Stimulated activated CD4-positive, alpha-beta T cell treated with anti-CD3 and anti-CD28 coated beads, Interleukin-4, amount 100 ng/mL, for 1 hour (primary cell): ENCODE results near the gene GOPC.
"Not testable (repeated sequence)": the region's sequence is repeated elsewhere in the genome, so short reads cannot be mapped to it uniquely, and the experiment has no call there.

Source experiments
- DNase-seq: peaks from one replicate; pipeline ENCODE4 v3.0.0-alpha.2; 2020

Gene GOPC

DNA sequence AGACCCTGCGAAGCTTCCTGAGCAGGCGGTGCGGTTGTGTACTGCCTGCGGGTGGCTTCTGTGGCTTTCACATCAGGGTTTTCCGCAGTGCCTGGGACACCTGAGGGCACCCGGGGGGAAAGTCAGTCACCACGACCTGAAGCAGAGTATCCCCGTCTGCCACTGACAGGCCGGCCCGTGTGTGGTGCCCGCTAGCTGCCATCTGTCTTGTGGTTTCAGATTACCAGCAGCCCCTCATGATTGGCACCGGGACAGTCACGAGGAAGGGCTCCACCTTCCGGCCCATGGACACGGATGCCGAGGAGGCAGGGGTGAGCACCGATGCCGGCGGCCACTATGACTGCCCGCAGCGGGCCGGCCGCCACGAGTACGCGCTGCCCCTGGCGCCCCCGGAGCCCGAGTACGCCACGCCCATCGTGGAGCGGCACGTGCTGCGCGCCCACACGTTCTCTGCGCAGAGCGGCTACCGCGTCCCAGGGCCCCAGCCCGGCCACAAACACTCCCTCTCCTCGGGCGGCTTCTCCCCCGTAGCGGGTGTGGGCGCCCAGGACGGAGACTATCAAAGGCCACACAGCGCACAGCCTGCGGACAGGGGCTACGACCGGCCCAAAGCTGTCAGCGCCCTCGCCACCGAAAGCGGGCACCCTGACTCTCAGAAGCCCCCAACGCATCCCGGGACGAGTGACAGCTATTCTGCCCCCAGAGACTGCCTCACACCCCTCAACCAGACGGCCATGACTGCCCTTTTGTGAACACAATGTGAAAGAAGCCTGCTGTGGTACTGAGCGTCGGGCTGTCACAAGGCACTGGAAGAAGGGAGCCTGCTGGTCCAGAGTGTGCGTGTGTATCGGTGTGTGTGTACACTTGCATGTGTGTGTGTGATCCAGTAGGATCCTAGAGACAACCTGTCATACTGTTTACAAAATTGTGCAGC is 54.4 kb downstream of the GOPC start:
- DNase-seq, result peak; percentile 41

DNA sequence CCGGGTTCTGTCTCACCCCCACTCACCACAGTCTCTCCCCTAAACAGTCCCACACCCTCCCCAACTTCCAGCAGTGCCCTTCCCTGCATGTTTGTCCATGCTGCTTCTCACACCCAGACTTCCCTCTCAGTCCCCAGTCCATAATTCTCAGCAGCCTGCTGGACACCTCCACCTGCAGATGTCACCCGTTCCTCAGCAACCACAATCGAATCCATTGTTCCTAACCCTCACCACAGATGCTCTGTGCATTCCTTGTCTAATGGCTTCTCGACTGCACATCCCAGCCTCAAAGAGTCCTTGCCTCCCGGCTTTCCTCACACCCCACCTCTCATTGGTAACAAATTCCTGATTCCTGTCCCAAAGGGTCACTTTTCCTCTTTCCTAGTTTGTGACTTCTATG is 55.6 kb downstream of the GOPC start:
- DNase-seq, result no peak

DNA sequence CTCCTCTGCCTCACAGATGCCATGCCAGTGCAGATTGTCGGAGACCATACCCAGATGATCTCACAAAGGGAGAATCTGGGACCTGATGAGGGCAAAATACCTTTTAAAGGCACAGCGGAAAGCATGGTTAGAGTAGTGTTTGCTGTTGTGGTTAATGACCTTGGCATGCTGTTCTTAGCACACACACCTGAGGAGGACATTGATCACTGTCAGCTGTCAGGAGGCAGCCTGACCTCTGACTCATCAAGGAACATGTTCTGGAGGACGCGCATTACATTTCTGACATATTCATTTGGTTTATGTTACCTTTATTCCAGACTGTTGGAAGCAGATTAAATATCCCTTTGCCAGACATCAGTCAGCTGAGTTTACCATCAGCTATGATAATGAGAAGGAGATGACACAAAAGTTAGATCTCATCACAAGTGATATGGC is 57.1 kb downstream of the GOPC start:
- no peak for DNase-seq

DNA sequence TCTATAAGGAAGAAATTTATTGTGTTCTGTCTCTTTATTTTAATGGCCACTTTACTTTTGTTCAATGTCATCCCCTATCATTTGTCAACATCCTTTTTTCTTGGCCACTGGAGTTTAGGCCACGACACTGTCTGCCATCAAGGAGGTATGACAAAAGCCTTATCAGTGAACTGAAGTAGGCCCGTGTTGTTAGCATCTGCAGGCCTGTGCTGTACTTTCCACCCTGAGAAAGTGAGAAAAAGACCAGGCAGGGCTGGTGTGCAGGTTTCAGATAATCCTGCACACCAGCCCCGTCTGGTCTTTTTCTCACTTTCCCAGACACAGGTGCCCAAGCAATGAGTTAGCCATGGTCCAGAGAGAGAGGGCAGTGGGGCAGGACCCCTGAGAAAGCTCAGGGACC is 57.6 kb downstream of the GOPC start:
- DNase-seq, result no peak

DNA sequence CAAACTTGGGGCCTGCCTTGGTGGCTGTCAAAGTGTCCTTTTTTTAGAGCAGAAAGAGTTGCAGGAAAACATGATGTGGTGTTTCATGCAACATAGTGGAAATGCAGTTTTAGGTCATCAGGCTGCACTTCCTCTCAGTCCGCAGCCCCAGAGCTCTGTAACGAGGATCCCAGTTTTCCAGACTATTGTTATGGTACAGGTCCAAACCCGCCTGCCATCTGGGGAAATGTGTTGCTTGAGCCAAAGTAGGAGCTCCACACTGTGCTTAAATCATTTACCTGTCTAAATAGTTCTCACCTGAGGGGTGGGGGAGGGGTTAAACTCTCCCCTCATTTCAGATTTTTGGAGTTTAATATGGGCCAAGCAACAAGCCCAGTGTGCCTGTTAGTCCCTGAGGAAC is 59.8 kb downstream of the GOPC start:
- DNase-seq, result no peak

DNA sequence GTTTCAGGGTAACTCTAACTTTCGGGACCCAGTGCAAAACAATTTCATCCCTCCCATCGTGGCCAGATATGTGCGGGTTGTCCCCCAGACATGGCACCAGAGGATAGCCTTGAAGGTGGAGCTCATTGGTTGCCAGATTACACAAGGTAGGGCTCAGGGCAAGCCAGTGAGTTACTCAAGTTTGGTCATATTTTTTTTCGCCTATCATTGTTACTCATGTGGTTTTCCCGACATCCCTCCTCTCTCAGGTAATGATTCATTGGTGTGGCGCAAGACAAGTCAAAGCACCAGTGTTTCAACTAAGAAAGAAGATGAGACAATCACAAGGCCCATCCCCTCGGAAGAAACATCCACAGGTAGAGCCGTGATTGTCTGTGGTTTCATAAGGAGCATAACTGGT is 61.6 kb downstream of the GOPC start:
- no peak for DNase-seq

DNA sequence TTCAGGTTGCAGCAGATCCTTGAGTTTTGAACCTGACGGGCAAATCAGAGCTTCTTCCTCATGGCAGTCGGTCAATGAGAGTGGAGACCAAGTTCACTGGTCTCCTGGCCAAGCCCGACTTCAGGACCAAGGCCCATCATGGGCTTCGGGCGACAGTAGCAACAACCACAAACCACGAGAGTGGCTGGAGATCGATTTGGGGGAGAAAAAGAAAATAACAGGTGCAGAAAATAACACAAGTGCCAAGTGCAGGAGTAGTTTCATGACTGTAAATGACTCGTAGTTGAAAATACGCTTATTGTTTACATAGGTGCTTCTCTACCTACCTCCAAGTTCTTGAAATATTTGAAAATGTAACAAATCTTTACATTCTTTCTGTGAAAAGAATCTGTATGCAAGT is 63.7 kb downstream of the GOPC start:
- no peak for DNase-seq

DNA sequence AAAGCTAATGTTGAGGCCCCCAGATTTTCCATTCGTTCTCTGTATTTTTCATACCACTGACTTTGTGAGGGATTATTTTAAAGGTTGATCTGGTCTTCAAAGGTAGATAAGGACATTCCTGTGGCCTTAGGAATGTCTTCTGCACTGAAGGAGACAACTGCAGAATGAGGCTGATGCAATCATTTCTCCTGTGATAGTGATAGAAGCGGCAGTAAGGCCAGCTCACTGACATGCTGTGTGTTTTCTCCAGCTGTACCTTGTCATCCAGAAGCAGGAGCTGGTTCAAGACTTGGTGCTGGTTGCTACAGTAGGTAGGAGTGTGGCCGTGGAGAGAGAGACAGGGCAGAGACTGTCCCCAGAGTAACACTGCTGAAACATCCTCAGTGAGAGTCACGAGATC is 66.0 kb downstream of the GOPC start:
- DNase-seq, result no peak

DNA sequence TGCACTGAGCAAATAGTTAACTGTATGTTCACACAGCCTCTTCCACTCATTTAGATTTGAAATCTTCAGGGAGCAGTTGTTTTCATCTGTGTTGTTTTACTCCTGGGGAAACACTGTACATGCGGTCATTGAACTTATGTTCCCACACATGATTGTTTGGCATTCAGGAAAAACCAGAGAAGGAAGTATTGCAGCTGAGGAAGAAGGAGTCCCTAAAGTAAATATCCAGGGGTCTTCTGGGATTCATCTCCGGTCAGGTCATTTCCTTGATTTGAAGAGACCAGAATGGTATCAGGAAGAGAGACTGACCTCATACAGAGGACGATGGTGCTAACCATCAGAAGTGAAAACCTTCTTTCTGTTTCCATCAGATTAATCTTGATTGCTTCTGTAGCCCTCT is 67.3 kb downstream of the GOPC start:
- no peak for DNase-seq

DNA sequence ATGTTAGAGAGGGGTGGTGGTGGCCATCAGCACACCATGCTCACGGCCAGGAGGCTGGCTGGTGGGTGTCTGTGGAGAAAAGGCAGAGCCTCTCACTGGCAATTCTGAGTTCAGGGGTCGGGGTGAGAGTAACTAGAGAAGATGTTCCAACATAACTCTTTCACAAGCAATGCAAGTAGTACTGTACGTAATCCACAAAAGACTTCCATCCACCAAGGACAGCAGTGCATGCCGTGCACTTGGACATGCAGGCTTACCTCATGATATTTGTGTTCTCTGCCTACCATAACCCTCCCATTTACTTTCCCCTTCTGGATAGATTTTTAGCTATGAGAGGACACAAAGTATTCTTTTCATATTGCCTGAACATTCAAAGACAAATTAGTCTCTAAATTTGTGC is 68.5 kb downstream of the GOPC start:
- no peak for DNase-seq

DNA sequence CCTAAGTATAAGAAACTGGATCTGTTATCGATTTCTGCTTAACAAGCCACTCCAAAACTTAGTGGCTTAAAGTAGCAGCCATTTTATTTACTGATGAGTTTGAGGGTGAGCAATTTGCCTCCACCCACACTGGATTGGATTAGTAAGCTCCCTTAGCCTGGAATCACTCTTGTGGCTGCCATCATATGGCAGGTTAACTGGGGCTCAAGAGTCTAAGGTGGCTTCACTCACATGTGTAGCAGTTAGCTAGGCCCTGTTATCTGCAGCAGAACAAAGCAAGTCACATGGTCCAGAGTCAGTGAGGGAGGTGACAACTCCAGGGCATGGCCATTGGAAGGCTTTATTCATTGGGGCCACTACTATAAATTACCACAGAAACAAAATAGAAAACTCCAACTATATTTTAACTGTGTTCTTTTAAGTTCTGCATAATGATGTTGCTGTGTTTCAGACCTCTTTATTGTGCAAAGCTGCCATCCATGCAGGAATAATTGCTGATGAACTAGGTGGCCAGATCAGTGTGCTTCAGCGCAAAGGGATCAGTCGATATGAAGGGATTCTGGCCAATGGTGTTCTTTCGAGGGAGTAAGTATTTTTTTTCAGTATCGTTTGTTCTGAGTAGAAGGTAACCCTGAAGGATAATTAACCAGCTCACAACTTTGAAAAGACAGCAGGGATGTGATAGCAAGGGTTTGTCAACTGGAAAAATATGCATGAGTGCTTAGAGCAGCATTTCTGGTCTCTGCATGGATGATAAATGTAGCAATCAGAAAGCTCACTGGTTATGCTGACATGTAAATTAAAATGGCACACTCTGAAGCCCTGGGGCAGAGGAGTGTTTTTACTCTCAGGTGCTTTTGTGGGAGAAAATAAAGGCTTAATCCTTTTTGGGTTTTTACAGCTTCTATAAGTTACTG is 70.2 kb downstream of the GOPC start:
- DNase-seq, result no peak

DNA sequence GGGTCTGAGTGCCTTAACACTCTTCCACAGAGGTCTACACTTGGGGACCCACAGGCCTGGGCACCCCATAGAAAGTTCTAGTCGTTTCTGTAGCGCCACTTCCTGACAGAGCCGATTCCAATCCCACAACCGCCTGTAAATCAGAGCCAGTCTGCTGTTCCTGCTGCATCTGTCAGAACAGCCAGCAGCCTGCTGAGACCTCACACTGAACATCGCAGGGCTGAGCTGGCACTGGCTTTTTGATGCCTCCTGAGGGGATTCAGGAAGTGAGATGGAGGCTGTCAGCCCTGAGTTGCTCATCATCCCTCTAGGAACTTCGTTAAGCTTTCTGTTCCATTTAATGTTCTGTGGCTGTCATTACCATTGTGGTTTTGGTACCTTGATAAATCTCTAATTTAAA is 71.0 kb downstream of the GOPC start:
- no peak for DNase-seq

DNA sequence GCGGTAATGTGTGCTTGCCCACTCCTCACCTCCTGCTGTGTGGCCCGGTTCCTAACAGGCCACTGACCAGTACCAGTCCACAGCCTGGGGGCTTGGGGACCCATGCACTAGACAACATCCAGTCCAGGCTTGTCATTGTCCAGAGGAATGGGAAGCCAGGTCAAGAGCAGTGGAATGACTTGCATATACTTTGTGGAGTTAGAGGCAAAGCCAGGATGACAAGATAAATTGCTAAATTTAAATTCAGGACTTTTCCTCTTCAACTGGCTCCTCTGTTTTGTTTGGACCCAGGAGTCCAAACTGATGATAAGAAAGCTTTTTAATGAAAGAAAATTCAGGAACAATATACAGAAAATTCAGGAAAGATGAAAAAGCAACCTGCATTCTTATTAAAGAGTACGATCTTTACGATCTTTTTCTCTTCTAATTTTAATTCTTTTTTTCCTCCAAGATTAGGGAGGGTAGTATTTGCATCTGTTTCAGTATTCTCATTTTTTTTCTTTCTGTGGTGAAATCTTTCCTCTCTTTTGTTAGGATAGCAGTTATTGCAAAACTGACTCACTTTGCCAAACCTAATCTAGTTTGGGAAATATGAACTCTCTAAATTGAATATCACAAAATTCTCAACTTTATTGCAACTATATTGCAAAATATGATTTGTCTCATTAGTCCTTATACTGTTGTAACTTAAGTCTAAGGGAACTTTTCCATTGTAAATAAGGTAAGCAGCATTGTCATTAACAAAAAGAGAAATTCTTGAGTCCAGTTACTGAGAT is 71.7 kb downstream of the GOPC start:
- no peak for DNase-seq

DNA sequence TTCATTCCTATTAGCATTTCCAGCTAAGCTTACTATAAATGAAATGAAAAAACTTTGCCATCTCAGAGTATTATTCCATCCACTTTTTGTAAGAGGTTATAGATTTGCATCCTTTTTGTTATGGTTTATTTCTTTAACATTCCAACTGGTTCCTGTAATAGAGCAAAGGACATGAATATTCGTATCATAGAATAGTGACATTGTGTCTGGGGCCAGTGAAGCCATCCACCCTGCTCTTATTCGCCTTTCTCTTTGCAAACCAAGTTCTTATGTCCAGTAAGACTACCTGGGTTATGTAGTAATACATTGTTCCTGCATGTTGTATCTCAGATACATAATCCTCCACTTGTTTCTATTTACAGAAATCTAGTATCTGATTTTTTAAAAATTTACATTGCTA is 76.7 kb downstream of the GOPC start:
- no peak for DNase-seq

DNA sequence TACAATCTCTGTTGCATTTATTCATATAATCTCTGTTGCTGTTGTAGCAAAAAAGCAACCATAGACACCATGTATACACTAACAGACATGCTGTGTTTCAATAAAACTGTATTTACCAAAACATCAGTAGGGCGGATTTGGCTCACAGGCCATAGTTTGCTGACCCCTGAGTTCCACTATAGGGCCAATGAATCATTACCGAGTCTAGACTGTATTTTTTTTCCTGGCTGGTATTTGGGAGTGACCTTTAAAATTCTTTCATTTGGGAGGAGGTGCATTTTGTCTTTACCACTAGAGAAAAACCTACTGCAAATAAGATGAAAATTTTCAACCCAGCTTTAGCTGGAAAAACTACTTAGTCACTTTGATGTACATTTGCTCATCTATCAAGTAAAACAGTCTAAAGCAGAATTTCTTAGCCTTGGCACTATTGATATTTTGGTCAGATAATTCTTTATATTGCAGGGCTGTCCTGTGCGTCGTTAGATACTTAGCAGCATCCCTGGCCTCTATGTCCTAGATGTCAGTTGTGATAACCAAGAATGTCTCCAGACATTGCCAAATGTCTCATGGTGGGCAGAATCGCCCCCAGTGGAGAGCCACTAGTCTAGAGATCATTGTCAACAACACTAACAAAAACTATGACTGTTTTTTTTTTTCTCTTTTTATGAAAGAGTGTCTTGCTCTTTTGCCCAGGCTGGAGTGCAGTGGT is 80.4 kb downstream of the GOPC start:
- DNase-seq, result no peak

DNA sequence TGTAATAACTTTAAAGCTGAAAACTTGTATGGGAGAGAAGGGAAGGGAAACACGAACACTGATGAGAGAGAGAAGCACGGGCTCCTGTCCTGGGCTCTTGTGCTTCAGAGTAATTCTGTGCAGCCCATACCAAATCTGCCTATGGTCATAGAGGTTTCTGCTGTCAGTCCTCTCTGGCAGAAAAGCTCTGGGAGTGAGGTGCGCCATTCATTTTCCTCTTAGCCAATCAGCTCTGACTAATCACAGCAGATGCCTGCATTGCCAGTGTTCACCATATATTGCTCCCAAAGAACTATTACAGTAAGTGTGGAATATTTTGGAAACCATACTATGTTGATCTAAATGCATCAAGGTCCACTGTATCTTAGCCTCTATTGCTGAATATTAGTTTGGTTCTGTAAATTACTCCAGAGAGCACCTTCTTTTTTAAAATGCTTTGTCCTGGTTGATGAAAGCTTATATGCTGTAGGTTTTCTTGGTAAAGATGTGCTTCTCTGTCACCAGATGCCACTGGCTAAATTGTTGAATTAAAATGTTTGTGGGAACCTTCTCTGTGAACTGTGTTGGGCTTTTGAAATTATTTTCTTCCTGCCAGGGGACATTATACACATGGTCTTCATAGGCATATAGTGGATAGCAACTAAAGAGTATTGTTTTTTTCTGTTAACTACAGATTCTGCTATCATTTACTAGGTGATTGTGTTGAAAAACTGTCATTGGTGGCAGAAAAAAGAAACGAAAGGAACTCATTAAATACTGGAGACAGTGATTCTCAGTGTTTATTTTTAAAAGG is 81.5 kb downstream of the GOPC start:
- no peak for DNase-seq

DNA sequence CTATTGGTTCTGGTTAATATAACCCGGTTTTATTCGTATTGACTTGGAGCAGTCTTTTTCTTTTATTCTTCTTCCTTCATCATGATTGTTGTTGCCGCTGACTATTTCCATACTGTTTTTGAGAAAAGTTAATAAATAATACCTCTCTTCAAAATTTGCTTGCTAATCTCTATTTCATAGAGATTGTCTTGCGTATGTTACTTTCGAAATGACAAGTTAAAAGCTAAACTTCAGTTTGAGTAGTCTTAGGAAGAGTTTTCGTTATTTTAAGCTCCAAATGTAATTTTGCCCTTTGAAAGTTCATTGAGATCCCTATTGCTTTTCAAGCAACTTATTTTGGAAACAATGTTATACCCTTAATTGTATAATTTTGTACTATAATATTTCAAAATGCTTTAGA is 83.4 kb downstream of the GOPC start:
- no peak for DNase-seq

DNA sequence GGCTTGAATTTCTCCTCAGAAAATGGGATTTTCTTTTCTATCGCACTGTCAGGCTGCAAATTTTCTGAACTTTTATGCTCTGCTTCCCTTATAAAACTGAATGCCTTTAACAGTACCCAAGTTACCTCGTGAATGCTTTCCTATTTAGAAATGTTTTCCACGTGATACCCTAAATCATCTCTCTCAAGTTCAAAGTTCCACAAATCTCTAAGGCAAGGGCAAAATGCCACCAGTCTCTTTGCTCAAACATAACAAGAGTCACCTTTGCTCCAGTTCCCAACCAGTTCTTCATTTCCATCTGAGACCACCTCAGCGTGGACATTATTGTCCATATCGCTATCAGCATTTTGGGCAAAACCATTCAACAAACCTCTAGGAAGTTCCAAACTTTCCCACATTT is 84.3 kb downstream of the GOPC start:
- DNase-seq, result not testable (repeated sequence)

DNA sequence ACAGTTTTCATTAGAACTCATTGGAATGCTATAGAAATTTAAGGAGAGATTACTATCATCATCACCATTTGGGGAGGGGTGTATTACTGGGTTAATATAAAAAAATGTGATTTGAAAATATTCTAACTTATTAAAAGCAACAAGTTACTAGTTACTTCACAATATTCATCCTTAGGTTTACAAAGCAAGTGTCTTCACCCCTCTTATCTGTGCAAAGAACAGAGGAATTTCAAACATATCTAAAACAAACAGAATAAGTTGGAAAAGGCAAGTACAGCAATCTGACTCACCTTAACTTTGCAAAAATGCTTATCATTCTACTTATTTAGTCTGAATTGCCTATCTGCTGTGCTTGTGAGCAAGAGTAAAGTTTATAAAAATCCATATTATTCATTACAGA is 87.0 kb downstream of the GOPC start:
- DNase-seq, result no peak

DNA sequence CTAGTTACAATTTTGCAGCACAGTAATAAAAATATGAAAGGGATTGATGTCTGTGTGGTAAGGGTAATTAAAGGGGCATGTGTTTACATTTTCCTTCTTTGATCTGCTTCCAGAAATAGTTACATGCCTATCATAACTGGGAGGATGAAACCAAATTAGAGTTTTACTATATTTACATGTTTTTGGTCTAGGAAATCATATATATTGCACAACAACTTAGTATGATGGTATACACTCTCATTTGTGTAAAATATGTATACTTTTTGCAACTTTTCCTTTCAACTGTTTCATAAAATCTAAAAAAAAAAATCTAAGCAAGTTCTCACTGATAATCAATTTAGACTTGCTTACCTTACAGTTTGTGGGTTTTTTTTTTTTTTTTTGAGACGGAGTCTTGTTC is 87.7 kb downstream of the GOPC start:
- DNase-seq, result no peak

DNA sequence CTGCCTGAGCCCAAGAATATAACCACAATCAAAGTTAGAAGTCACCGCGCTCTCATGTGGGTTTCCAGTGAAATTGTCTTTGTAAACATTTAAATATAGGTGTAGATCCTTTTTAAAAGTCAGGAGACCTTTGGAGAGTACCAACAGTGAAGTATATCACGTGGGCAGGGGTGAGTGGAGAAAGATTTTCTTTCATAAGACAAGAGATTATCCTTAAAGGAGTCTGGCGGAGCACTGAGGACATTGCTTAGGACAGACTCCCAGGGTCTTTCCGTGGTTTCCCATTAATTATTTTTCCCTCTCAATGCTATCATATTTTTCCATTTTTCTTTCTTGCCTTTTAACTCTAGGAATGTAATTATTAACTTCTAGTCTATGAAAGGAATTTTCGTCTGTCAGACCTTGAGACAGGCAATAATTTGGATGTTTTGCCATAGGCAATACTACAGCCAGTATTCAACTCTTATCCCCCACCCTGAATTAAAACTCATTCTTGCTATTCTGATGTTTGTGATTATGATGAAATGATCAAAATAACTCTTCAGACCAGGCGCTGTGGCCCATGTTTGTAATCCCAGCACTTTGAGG is 88.4 kb downstream of the GOPC start:
- DNase-seq, result no peak
